Neural cell (in vitro differentiated cells): ENCODE measurements around the gene SEZ6. TPM values are rescaled to one million over a fixed set of nuclear protein-coding genes. Genes with fewer than 3 reads are reported as not detected.

ENCODE experiments used
- H2AFZ ChIP-seq: fragments of 200-600, 300-800 bp; sonication (generic), shearing (Covaris generic); 2 replicates; pipeline ENCODE4 v1.6.0; 2014; ENCODE audit warnings: low read depth, mild to moderate bottlenecking, antibody characterized with exemption, low read length, moderate library complexity
- H3F3A ChIP-seq: fragments of 200-600 bp; shearing (Covaris generic); 2 replicates; pipeline ENCODE4 v1.6.1; 2016; ENCODE audit warnings: mild to moderate bottlenecking, moderate library complexity, mixed read lengths, antibody characterized with exemption, low read length; ENCODE audit not compliant: insufficient read depth, poor library complexity, severe bottlenecking
- H3K27ac ChIP-seq: fragments of 200-600, 300-800 bp; sonication (generic), shearing (Covaris generic); 2 replicates; pipeline ENCODE4 v1.5.1; 2014; ENCODE audit warnings: mild to moderate bottlenecking, low read length, moderate library complexity
- H3K27me3 ChIP-seq: fragments of 300-800, 200-600 bp; sonication (generic), shearing (Covaris generic); 2 replicates; pipeline ENCODE4 v1.6.0; 2014; ENCODE audit warnings: mild to moderate bottlenecking, low read depth, low read length, moderate library complexity; ENCODE audit not compliant: insufficient read depth
- H3K36me3 ChIP-seq: fragments of 300-800, 200-600 bp; sonication (generic), shearing (Covaris generic); 2 replicates; pipeline ENCODE4 v1.5.1; 2014; ENCODE audit warnings: mild to moderate bottlenecking, antibody characterized with exemption, low read length, moderate library complexity; ENCODE audit not compliant: insufficient read depth
- H3K4me2 ChIP-seq: fragments of 300-800, 200-600 bp; sonication (generic), shearing (Covaris generic); 2 replicates; pipeline ENCODE4 v1.6.0; 2014; ENCODE audit warnings: mild to moderate bottlenecking, low read length
- H3K4me3 ChIP-seq: fragments of 300-800, 200-600 bp; sonication (generic), shearing (Covaris generic); 2 replicates; pipeline ENCODE4 v1.5.1; 2014; ENCODE audit warnings: mild to moderate bottlenecking, low read length, moderate library complexity
- H3K79me2 ChIP-seq: fragments of 200-600 bp; shearing (Covaris generic); replicated peaks from 2 replicates; pipeline ENCODE4 v1.6.0; 2014; ENCODE audit warnings: mild to moderate bottlenecking, low read length, moderate library complexity; ENCODE audit not compliant: insufficient read depth
- H3K9ac ChIP-seq: fragments of 300-800, 200-600 bp; sonication (generic), shearing (Covaris generic); 2 replicates; pipeline ENCODE4 v1.6.1; 2016; ENCODE audit warnings: mild to moderate bottlenecking, low read length, mixed read lengths
- H3K9me2 ChIP-seq: fragments of 200-600 bp; shearing (Covaris generic); 2 replicates; pipeline ENCODE4 v1.6.1; 2016; ENCODE audit warnings: mild to moderate bottlenecking, low read length, mixed read lengths; ENCODE audit not compliant: insufficient read depth
- H3K9me3 ChIP-seq: fragments of 200-600, 300-800 bp; sonication (generic), shearing (Covaris generic); 2 replicates; pipeline ENCODE4 v1.6.1; 2016; ENCODE audit warnings: mild to moderate bottlenecking, mixed run types, low read length, moderate library complexity, mixed read lengths
- H4K20me1 ChIP-seq: fragments of 200-600 bp; shearing (Covaris generic); 2 replicates; pipeline ENCODE4 v1.6.1; 2016; ENCODE audit warnings: mild to moderate bottlenecking, mixed run types; ENCODE audit not compliant: insufficient read depth
- CTCF ChIP-seq: fragments of 450-650 bp; IDR thresholded peaks from 2 replicates; pipeline ENCODE4 v1.5.1; 2014; ENCODE audit warnings: antibody characterized with exemption, mild to moderate bottlenecking, moderate library complexity; ENCODE audit not compliant: poor library complexity, severe bottlenecking
- EP300 ChIP-seq: fragments of 450-650 bp; conservative IDR thresholded peaks from 2 replicates; pipeline ENCODE4 v1.6.1; 2014; ENCODE audit warnings: antibody characterized with exemption, mild to moderate bottlenecking, moderate library complexity; ENCODE audit not compliant: poor library complexity, severe bottlenecking
- EZH2 ChIP-seq: fragments of 200-600, 300-800 bp; shearing (Covaris generic), sonication (generic); IDR thresholded peaks from 2 replicates; pipeline ENCODE4 v1.6.1; 2014; ENCODE audit warnings: antibody characterized with exemption, low read length, borderline replicate concordance, mild to moderate bottlenecking; ENCODE audit not compliant: insufficient read depth, poor library complexity, severe bottlenecking
- MXI1 ChIP-seq: fragments of 450-650 bp; conservative IDR thresholded peaks from 2 replicates; pipeline ENCODE4 v1.6.1; 2014; ENCODE audit warnings: antibody characterized with exemption, mild to moderate bottlenecking; ENCODE audit not compliant: poor library complexity, severe bottlenecking
- POLR2AphosphoS5 ChIP-seq: IDR thresholded peaks from 2 replicates; pipeline ENCODE4 v1.6.1; 2012
- RAD21 ChIP-seq: fragments of 450-650 bp; conservative IDR thresholded peaks from 2 replicates; pipeline ENCODE4 v1.6.1; 2014; ENCODE audit warnings: antibody characterized with exemption, mild to moderate bottlenecking, moderate library complexity
- REST ChIP-seq: IDR thresholded peaks from 2 replicates; pipeline ENCODE4 v1.6.1; 2012; ENCODE audit warnings: borderline replicate concordance
- SMC3 ChIP-seq: fragments of 450-650 bp; conservative IDR thresholded peaks from 2 replicates; pipeline ENCODE4 v1.6.1; 2014; ENCODE audit warnings: antibody characterized with exemption, mild to moderate bottlenecking, moderate library complexity; ENCODE audit not compliant: poor library complexity
- TAF1 ChIP-seq: IDR thresholded peaks from 2 replicates; pipeline ENCODE4 v1.6.1; 2012; ENCODE audit warnings: low read depth
- polyA plus RNA-seq: library from polyadenylated mRNA; depleted of rRNA; stranded (reverse); fragments of >200 nt; gene quantifications from 2 replicates; pipeline ENCODE4 v1.2.3, GENCODE V29; 2014

The SEZ6 gene
- polyA plus RNA-seq, 1 donor from 2014 or later, result 15.1 TPM

- no peak for TF ChIP-seq EP300
- TF ChIP-seq REST, result no peak
- Histone ChIP-seq H3K36me3 (no peaks in the 10 kb centered on the region), H3K9ac (no peak overlapping the region), H3K27me3 (peaks cover 8% of the 10 kb centered on the region), H3K79me2 (no peaks in the 10 kb centered on the region), H3K9me2 (no peaks in the 10 kb centered on the region), H4K20me1 (no peaks in the 10 kb centered on the region), H3K4me3 (no peak overlapping the region), H3K9me3 (no peaks in the 10 kb centered on the region), H3K27ac (no peak overlapping the region), H2AFZ (no peak overlapping the region), H3K4me2 (no peak overlapping the region), H3F3A (no peaks in the 10 kb centered on the region)
These were observed 22.3 kb downstream of the SEZ6 start for GRCh38 chr17:28983286-28984230.

- H4K20me1 ChIP-seq, result no peaks in the 10 kb centered on the region
- H3K4me3 ChIP-seq, result no peak overlapping the region
- no peak for TF ChIP-seq REST
- TF ChIP-seq MXI1, result no peak
- no peak for TF ChIP-seq RAD21
- TF ChIP-seq SMC3, result no peak
- no peak for TF ChIP-seq TAF1
- no peak for TF ChIP-seq EP300
- TF ChIP-seq EZH2, result no peak
- TF ChIP-seq CTCF, result no peak
- no peak for TF ChIP-seq POLR2AphosphoS5
- no peaks in the 10 kb centered on the region for H3F3A ChIP-seq
- no peak overlapping the region for H3K27ac ChIP-seq
- no peaks in the 10 kb centered on the region for H3K9me2 ChIP-seq
- no peak overlapping the region for H3K4me2 ChIP-seq
- no peak overlapping the region for H2AFZ ChIP-seq
- H3K9ac ChIP-seq, result no peak overlapping the region
- no peaks in the 10 kb centered on the region for H3K79me2 ChIP-seq
- H3K27me3 ChIP-seq, result peaks cover 8% of the 10 kb centered on the region
- H3K36me3 ChIP-seq, result no peaks in the 10 kb centered on the region
- H3K9me3 ChIP-seq, result no peaks in the 10 kb centered on the region
These were observed 23.6 kb downstream of the SEZ6 start for GRCh38 chr17:28982131-28982793.
